Endothelial cell (in vitro differentiated cells): Measurements from ENCODE around the gene STIM2. TPM values are rescaled to one million over a fixed set of nuclear protein-coding genes. Genes with fewer than 3 reads are reported as not detected.
A peak's percentile ranks its signal among the peaks of the same experiment; 100 is the strongest.

Experiments
- DNase-seq: peaks from one replicate; pipeline ENCODE4 v3.0.0; 2021; ENCODE audit warnings: low spot score
- H3K27ac Mint-ChIP-seq: one replicate; pipeline ENCODE4 v1.8.0; 2021; ENCODE audit warnings: mixed read lengths, inconsistent platforms; ENCODE audit not compliant: unreplicated experiment
- H3K27me3 Mint-ChIP-seq: one replicate; pipeline ENCODE4 v1.8.0; 2021; ENCODE audit warnings: mild to moderate bottlenecking, moderate library complexity, mixed read lengths, inconsistent platforms; ENCODE audit not compliant: unreplicated experiment
- H3K36me3 Mint-ChIP-seq: one replicate; pipeline ENCODE4 v1.8.0; 2021; ENCODE audit warnings: mild to moderate bottlenecking, low read depth, mixed read lengths, inconsistent platforms; ENCODE audit not compliant: unreplicated experiment
- H3K4me1 Mint-ChIP-seq: one replicate; pipeline ENCODE4 v1.8.0; 2021; ENCODE audit warnings: mild to moderate bottlenecking, mixed read lengths, inconsistent platforms; ENCODE audit not compliant: unreplicated experiment
- H3K4me3 Mint-ChIP-seq: one replicate; pipeline ENCODE4 v1.8.0; 2021; ENCODE audit warnings: mild to moderate bottlenecking, mixed read lengths, inconsistent platforms; ENCODE audit not compliant: unreplicated experiment
- H3K9me3 Mint-ChIP-seq: one replicate; pipeline ENCODE4 v1.8.0; 2021; ENCODE audit warnings: mixed read lengths, inconsistent platforms; ENCODE audit not compliant: unreplicated experiment
- total RNA-seq: library from RNA; stranded (reverse); fragmentation: NEBNext Ultra II Directional; extraction: Animal tissue kit (Norgen Biotek cat#: 25700); gene quantifications from one replicate; pipeline ENCODE4 v1.2.1, GENCODE V29; 2021; ENCODE audit not compliant: unreplicated experiment
- TF ChIP-seq, protein P1 (sequence below): fragments of 200-600 bp; sonication (generic); IDR thresholded peaks from one replicate; pipeline ENCODE4 v1.5.0; 2021; ENCODE audit warnings: antibody characterized with exemption; ENCODE audit not compliant: unreplicated experiment

Gene STIM2
- total RNA-seq, 1 donor from 2014 or later = 65.7 TPM

DNA sequence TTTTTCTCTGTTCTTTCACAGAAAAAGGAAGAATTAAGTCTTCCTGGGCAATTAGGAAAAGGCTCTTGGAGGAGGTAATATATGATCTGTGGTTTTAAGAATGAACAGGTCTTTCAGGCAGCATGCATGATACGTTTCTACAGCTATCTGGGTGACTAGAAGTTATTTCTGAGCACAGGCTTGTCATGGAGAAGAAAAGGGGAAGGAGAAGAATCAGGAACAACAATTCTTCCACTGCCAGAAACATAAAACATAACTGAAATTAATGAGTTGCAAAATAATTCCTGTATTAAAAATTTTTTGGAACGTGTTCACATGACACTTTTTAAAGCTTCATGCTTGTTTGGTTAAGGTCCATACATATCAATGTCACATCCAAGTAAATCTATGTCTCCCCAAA lies 17.7 kb upstream of the STIM2 start:
- no peak for DNase-seq
- H3K4me1 Mint-ChIP-seq = peaks cover 10% of the 10 kb centered on the region
- TF ChIP-seq, protein P1, sequence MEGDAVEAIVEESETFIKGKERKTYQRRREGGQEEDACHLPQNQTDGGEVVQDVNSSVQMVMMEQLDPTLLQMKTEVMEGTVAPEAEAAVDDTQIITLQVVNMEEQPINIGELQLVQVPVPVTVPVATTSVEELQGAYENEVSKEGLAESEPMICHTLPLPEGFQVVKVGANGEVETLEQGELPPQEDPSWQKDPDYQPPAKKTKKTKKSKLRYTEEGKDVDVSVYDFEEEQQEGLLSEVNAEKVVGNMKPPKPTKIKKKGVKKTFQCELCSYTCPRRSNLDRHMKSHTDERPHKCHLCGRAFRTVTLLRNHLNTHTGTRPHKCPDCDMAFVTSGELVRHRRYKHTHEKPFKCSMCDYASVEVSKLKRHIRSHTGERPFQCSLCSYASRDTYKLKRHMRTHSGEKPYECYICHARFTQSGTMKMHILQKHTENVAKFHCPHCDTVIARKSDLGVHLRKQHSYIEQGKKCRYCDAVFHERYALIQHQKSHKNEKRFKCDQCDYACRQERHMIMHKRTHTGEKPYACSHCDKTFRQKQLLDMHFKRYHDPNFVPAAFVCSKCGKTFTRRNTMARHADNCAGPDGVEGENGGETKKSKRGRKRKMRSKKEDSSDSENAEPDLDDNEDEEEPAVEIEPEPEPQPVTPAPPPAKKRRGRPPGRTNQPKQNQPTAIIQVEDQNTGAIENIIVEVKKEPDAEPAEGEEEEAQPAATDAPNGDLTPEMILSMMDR = no peak
- no peak overlapping the region for H3K27ac Mint-ChIP-seq
- H3K36me3 Mint-ChIP-seq = no peaks in the 10 kb centered on the region
- H3K9me3 Mint-ChIP-seq = no peaks in the 10 kb centered on the region
- H3K27me3 Mint-ChIP-seq = peaks cover 4% of the 10 kb centered on the region
- no peak overlapping the region for H3K4me3 Mint-ChIP-seq

DNA sequence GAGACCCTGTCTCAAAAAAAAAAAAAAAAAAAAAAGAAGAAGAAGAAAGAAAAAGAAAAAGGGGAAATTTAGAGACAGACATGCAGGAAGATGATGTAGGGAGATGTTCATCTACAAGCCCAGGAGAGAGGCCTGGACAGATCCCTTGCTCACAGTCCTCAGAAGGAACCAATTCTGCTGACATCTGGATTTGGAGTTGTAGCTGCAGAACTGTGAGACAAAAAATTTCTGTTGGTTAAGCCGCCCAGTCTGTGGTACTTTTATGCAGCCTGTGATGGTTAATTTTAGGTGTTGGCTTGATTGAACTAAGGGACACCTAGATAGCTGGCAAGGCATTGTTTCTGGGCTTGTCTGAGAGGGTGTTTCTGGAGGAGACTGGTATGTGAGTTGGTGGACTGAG lies 10.1 kb upstream of the STIM2 start:
- Mint-ChIP-seq H3K27ac (no peak overlapping the region), H3K36me3 (no peaks in the 10 kb centered on the region), H3K9me3 (no peaks in the 10 kb centered on the region), H3K4me3 (no peak overlapping the region), H3K4me1 (no peaks in the 10 kb centered on the region), H3K27me3 (no peaks in the 10 kb centered on the region)
- no peak for DNase-seq
- TF ChIP-seq, protein P1 = no peak

DNA sequence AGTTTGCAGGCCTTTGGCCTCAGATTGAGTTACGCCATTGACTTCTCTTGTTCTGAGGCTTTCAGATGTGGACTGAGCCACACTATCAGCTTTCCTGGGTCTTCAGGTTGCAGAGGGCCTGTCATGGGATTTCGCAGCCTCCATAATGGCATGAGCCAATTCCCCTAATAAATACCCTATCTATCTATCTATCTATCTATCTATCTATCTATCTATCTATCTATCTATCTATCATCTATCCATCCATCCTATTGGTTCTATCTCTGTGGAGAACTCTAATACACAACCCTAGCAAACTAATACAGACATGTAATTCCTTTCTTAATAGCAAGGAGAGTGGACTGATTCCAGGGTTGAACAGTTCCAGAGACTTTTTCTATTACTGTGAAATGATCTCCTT lies 9.5 kb upstream of the STIM2 start:
- no peaks in the 10 kb centered on the region for H3K9me3 Mint-ChIP-seq
- DNase-seq = no peak

DNA sequence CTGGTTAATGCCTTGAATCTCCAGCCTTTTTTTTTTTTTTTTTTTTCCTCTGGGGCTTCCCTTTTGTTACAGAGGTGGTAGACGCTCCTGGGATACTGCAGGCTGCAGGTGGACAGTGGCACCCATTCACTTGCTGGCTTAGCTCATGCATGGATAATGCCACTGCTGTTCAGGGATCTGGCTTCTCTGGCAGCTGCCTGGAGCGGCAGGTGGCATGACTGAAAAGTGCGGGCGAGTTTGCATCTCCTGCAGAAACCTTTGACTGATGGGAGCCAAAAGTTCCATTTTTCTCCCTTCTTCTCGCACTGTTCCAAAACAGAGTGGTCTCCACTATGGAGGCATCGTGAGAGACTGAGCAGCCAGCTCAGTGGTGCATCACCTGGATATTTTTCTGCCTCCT lies 5.9 kb upstream of the STIM2 start:
- Mint-ChIP-seq H3K4me3 (no peak overlapping the region), H3K4me1 (peaks cover 23% of the 10 kb centered on the region), H3K27me3 (peaks cover 7% of the 10 kb centered on the region), H3K36me3 (peaks cover 2% of the 10 kb centered on the region), H3K9me3 (no peaks in the 10 kb centered on the region), H3K27ac (no peak overlapping the region)
- no peak for DNase-seq
- TF ChIP-seq, protein P1 = no peak

More for the DNA sequence above, 9.5 kb upstream of the STIM2 start:
- TF ChIP-seq, protein P1 = no peak
- Mint-ChIP-seq H3K27ac (no peak overlapping the region), H3K36me3 (no peaks in the 10 kb centered on the region), H3K27me3 (no peaks in the 10 kb centered on the region), H3K4me1 (no peaks in the 10 kb centered on the region), H3K4me3 (no peak overlapping the region)

DNA sequence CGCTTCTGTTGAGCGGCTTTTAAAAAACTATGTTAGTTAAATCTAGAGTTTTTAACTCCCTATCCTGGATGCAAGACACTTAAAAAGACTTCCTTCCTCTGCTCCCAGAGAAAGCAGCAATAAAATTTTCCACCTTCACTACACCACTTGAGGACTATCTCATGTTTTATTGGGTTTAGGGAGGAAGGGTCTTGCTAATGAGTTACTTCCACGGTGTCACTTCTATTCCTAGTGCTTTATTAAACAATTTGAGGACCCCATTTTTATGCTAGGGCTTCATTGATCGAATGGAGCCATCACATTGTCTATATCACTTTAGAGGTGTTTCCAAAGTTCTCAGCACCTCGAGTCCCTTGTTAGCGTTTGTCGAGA lies 3.7 kb upstream of the STIM2 start:
- TF ChIP-seq, protein P1 = no peak
- Mint-ChIP-seq H3K27me3 (peaks cover 9% of the 10 kb centered on the region), H3K4me1 (peaks cover 31% of the 10 kb centered on the region), H3K36me3 (peaks cover 4% of the 10 kb centered on the region), H3K9me3 (no peaks in the 10 kb centered on the region), H3K27ac (peak overlapping the region; percentile 84), H3K4me3 (peak overlapping the region; percentile 94)
- no peak for DNase-seq
